K562 treated with DMSO at 1 percent for 4 hours (cell line): Measurements from ENCODE around the gene ITPA. TPM values are rescaled to one million over a fixed set of nuclear protein-coding genes. Genes with fewer than 3 reads are reported as not detected.

Experiments used
- total RNA-seq: library from RNA; unstranded; fragments of 300-600 nt; gene quantifications from 2 replicates; pipeline ENCODE4 v1.2.3, GENCODE V29; 2022; ENCODE audit not compliant: insufficient read depth

Gene ITPA
- 38.6 and 52.7 TPM in 2 replicates for total RNA-seq

DNA sequence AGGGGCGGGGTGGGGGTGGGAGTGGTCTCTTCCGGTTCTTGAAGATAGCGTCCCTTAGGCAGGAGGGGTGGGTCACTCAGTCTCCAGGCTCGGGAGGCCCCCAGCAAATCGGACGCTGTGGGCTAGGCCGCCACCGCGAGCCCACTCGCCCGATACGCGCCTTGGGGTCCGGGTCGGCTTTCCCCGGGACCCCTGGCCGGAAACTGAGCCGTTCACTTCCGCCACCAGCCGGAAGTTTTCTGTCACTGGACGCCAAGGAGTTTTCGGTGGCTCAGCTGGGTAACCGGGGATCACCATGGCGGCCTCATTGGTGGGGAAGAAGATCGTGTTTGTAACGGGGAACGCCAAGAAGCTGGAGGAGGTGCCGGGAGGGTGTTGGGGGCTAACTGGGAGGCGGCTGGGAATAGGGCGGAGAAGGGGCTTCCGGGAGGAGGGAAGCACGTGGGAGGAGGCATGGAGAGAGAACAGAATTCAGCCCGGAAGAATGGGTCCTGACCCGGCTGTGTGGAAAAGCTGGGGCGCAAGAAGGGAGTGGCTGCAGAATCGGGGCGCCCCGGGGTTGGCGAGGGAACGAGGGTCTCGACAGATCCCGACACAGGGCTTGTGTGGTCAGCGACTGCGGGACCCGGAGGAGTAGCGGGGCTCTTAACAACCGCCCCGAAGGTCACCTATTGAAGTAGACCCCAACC lies at the start of gene ITPA:
Gene ITPA, plus strand, starts transcription at position 242 of the 689 bp plus-strand sequence. Its CDS starts 54 bp downstream, at position 296.

DNA sequence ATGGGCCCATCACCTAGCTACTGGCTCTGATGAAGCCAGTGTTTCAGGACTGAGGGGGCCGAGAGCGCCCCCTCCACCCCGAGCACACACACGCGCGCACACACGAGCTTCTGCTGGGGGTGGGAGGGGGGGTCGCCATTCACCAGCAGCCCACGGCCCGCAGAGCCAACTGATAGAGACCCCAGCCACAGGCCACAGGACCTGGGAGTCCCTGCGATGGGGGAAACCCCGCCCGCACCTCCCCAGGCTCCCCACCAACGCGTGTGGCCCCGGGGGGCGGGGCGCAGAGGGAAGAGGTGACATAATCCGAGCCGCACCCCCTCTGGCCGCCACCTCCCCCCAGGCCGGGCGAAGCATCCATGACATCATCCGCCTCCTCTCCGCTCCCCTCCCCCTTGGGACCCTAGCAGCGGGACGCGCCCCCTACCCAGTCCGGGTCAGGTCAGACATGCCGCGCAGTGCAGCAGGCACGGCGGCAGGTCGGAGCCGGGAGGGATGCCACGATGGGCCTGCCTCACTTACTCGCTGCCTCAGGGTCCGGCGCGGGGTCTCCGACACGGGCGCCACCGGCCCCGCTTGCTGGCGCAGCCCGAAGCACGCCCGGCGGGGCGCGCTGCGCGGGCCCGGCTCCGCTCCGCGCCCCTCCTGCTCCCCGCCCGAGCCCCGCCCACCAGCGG lies 36.2 kb upstream of the ITPA start, which contains the start of gene LZTS3:
Gene LZTS3, minus strand, starts transcription at position 617 of the 677 bp plus-strand sequence. CDS start 6,386 bp downstream, outside the sequence.

DNA sequence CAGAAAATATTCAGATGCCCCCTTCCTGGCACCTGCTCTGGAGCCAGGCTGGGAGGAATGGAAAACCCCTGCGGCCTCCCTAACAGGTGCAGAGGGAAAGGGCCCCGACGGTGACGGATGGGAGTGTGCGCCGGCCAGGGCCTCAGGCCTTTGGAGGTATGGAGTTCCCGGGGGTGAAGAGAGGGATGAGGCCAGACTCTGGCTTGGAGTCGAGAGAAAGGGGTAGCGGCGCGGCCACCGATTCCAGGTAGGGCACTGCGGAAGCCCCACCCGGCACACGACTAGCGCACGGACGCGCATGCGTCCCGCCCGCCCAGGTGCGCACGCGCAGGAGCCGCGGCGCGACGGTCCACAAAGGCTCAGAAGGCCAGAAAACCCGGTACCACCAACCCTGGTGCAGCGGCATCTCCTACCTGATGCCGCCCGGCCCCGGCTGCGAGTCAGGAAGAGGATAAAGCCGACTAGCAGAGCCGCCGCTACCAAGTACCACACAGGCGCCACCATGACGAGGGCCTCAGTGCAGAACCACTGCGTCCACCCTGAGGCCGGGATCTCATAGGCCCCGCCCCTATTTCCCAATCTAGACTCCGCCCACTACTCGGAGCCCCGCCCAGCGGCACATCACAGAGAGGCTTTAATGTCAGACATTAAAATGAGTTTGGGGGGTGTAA lies 5.0 kb upstream of the ITPA start, which contains the start of gene DDRGK1:
Gene DDRGK1, minus strand, starts transcription at position 559 of the 671 bp plus-strand sequence. Its CDS starts 55 bp downstream, at position 504.

DNA sequence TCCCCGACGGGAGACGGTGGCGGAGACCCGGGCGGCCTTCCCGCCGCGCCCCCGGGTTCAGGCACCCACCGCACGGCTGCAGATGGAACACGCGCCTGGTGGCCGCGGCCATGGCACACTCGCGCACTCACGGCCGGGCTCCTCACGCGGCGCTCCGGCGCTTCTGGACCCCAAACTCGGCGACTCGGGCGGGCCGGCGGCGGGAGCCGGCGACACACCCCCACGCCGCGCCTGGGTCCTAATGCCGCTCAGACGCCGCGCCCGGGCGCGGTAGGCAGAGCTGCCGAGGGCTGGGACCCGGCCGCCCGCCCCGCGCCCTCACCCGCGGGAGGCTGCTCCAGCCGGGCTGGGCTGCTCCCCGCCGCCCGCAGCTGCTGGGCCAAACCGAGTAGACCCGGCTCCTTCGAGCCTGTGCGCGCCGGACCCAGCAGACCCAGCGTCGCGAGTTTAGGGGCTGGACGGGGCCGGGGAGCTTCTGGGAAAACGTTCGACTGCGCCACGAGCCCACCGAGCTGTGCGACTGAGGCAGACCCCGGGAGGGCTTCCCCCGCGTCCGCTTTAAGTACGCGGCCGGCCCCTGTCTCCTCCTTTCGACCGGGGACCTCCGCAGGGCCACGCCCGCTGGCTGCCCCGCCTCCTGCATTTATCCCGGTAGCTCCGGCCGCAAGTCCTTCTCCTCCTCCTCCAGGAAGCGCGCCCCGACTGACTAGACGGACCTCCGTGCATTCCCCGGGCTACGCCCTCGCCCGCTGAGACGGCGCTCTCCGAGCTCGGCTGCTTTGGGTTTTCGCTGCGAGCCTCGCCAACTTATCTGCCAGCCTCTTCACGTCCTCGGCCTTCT lies 29.9 kb downstream of the ITPA start, which contains the start of gene SLC4A11:
Gene SLC4A11, minus strand, starts transcription at position 165 of the 841 bp plus-strand sequence. Its CDS starts 53 bp downstream, at position 112.

Other genes starting within 250 kb of the ITPA start
- gene GNRH2, start 165.9 kb upstream of the ITPA start, total RNA-seq, result not detected in 2 replicates
- gene MRPS26, start 163.4 kb upstream of the ITPA start, total RNA-seq, result 26.8 and 31.2 TPM in 2 replicates
- gene OXT, start 137.9 kb upstream of the ITPA start, total RNA-seq, result not detected in 2 replicates
- not detected in 2 replicates for gene AVP, start 124.8 kb upstream of the ITPA start, total RNA-seq
- gene FASTKD5, start 49.6 kb upstream of the ITPA start, total RNA-seq, result 12.9 and 19.2 TPM in 2 replicates
- 3.0 and 3.7 TPM in 2 replicates for gene UBOX5, start 49.6 kb upstream of the ITPA start, total RNA-seq
- gene LZTS3, start 35.9 kb upstream of the ITPA start, total RNA-seq, result 2.2 and 2.4 TPM in 2 replicates
- gene DDRGK1, start 4.8 kb upstream of the ITPA start, total RNA-seq, result 28.3 and 29.0 TPM in 2 replicates
- gene SLC4A11, start 29.7 kb downstream of the ITPA start, total RNA-seq, result 0.46 TPM in 1 of 2 replicates, not detected in the other
- gene DNAAF9, start 198.2 kb downstream of the ITPA start, total RNA-seq, result 1.2 and 2.0 TPM in 2 replicates